ENCODE measurements around the gene OR52D1.

- TF ChIP-seq CTCF (conservative IDR thresholded peaks at IDR 0.05) (no peak), ZFX (IDR thresholded peaks at IDR 0.05) (no peak)
Measured at GRCh38 chr11:5507933-5508305, 19.4 kb downstream of the OR52D1 start.

Data from C4-2B (cell line).